UCSD-AML1 (cell line): ENCODE data around the gene TOLLIP.
"Not testable (repeated sequence)": the region's sequence is repeated elsewhere in the genome, so short reads cannot be mapped to it uniquely, and the experiment has no call there.

Experiments
- DNase-seq: peaks from one replicate; lab custom pipeline; 2025; ENCODE audit not compliant: unreplicated experiment; lab: John Stamatoyannopoulos, UW

The TOLLIP gene

GRCh38 chr11:1250411-1250810 lies 59.0 kb downstream of the TOLLIP start:
- DNase-seq: not testable (repeated sequence)

- DNase-seq: not testable (repeated sequence)
These were observed 60.5 kb downstream of the TOLLIP start for GRCh38 chr11:1248951-1249350.

GRCh38 chr11:1247026-1247425 lies 62.4 kb downstream of the TOLLIP start:
- not testable (repeated sequence) for DNase-seq

GRCh38 chr11:1246301-1246700 lies 63.1 kb downstream of the TOLLIP start:
- not testable (repeated sequence) for DNase-seq

- DNase-seq: not testable (repeated sequence)
These were observed 63.7 kb downstream of the TOLLIP start for GRCh38 chr11:1245717-1246116.

GRCh38 chr11:1244557-1244956 lies 64.9 kb downstream of the TOLLIP start:
- DNase-seq: not testable (repeated sequence)

- not testable (repeated sequence) for DNase-seq
These were observed 65.9 kb downstream of the TOLLIP start for GRCh38 chr11:1243521-1243920.

- DNase-seq: not testable (repeated sequence)
These were observed 66.7 kb downstream of the TOLLIP start for GRCh38 chr11:1242751-1243150.

- DNase-seq: no peak
These were observed 67.1 kb downstream of the TOLLIP start for GRCh38 chr11:1242289-1242688.

GRCh38 chr11:1241706-1242105 lies 67.7 kb downstream of the TOLLIP start:
- no peak for DNase-seq

GRCh38 chr11:1240771-1241170 lies 68.7 kb downstream of the TOLLIP start:
- DNase-seq: no peak

- no peak for DNase-seq
These were observed 69.7 kb downstream of the TOLLIP start for GRCh38 chr11:1239596-1240205.

GRCh38 chr11:1238767-1239595 lies 70.5 kb downstream of the TOLLIP start:
- no peak for DNase-seq

GRCh38 chr11:1237851-1238250 lies 71.6 kb downstream of the TOLLIP start:
- DNase-seq: no peak

- no peak for DNase-seq
These were observed 72.3 kb downstream of the TOLLIP start for GRCh38 chr11:1237128-1237580.

GRCh38 chr11:1236316-1237127 lies 72.9 kb downstream of the TOLLIP start:
- DNase-seq: no peak

- DNase-seq: no peak
These were observed 73.5 kb downstream of the TOLLIP start for GRCh38 chr11:1235901-1236315.

GRCh38 chr11:1235306-1235900 lies 74.0 kb downstream of the TOLLIP start:
- DNase-seq: no peak

GRCh38 chr11:1234771-1235305 lies 74.6 kb downstream of the TOLLIP start:
- DNase-seq: no peak

- no peak for DNase-seq
These were observed 75.2 kb downstream of the TOLLIP start for GRCh38 chr11:1234054-1234720.
